Adrenal gland (tissue), 12 donors: ENCODE results near the gene RNF31. TPM values are rescaled to one million over a fixed set of nuclear protein-coding genes. Genes with fewer than 3 reads are reported as not detected.
"Not testable (repeated sequence)": the region's sequence is repeated elsewhere in the genome, so short reads cannot be mapped to it uniquely, and the experiment has no call there.

Experiments
- DNase-seq, 7 donors: peaks; one replicate each; pipeline ENCODE4 v3.0.0-alpha.2; 2019 to 2020
- H3K27ac ChIP-seq, 5 donors: fragments of 200-600 bp; sonication (generic) in 4 of 5; 1 replicate in 3 of 5; 2 replicates in 2 of 5; pipeline versions ENCODE4 v1.5.1 to v1.8.0; 2016 to 2020; ENCODE audit warnings: mild to moderate bottlenecking in 1 of 5
- H3K27me3 ChIP-seq: fragments of 200-600 bp; 2 replicates; pipeline ENCODE4 v1.8.0; 2021
- H3K36me3 ChIP-seq, 2 donors: fragments of 200-600 bp; replicated peaks in 1 of 2; 1 replicate in 1 of 2; 2 replicates in 1 of 2; pipeline versions ENCODE4 v1.5.1 to v1.8.0; 2018 to 2022
- H3K4me1 ChIP-seq, 2 donors: fragments of 200-600 bp; replicated peaks in 1 of 2; 1 replicate in 1 of 2; 2 replicates in 1 of 2; pipeline versions ENCODE4 v1.5.1 to v1.8.0; 2018 to 2021
- H3K4me3 ChIP-seq, 4 donors: fragments of 200-600 bp; sonication (generic) in 3 of 4; one replicate each; pipeline ENCODE4 v1.5.1; 2016 to 2018
- H3K9me3 ChIP-seq, 3 donors: fragments of 200-600 bp; sonication (generic) in 1 of 3; replicated peaks in 1 of 3; 1 replicate in 2 of 3; 2 replicates in 1 of 3; pipeline versions ENCODE4 v1.5.1 to v1.8.0; 2016 to 2021
- POLR2A ChIP-seq, 2 donors: fragments of 450-650 bp; IDR thresholded peaks; one replicate each; pipeline ENCODE4 v1.6.1; 2017; ENCODE audit warnings: antibody characterized with exemption in 2 of 2, mild to moderate bottlenecking in 2 of 2, moderate library complexity in 1 of 2
- WGBS, 4 donors: extraction: QIAGEN DNeasy Blood & Tissue Kit in 2 of 4; methylation state at CpG; one replicate each; pipeline versions ENCODE4 v1.1.5 to v1.1.7; 2013 to 2017; 5-methylcytosine and 5-hydroxymethylcytosine counted together
- intact Hi-C, 2 donors: fragments of 100-400 bp; cut with DNase I; formaldehyde crosslinking; loops; one replicate each; pipeline versions ENCODE4 v1.14.1 to v1.15.0; 2022 to 2023
- polyA plus RNA-seq, 3 donors: library from polyadenylated mRNA; stranded (reverse); fragments of 200-250 nt in 2 of 3; fragments of 350-450 nt in 1 of 3; fragmentation: Illumina TruSeq in 1 of 3; extraction: RNeasy Lipid Tissue Mini Kit (QIAGEN cat#74804) in 1 of 3; gene quantifications; one replicate each; pipeline ENCODE4 v1.2.3, GENCODE V29; 2013 to 2014
- total RNA-seq, 9 donors: library from RNA; depleted of rRNA in 4 of 9; stranded (reverse); fragments of >200 nt in 4 of 9; fragments of 120-200 nt in 1 of 9; fragmentation: NEBNext Ultra II Directional in 1 of 9; extraction: Animal tissue kit (Norgen Biotek cat#: 25700) in 1 of 9; gene quantifications; one replicate each; pipeline versions ENCODE4 v1.1.0 to v1.2.4, GENCODE V29; 2013 to 2023
- TF ChIP-seq, protein P1 (sequence below), 6 experiments: fragments of 450-650 bp in 4 of 6; fragments of 200-600 bp in 2 of 6; sonication (generic) in 1 of 6; IDR thresholded peaks; 1 replicate in 5 of 6; 2 replicates in 1 of 6; pipeline versions ENCODE4 v1.5.1 to v1.8.0; 2016 to 2021; ENCODE audit warnings: antibody characterized with exemption in 6 of 6, mild to moderate bottlenecking in 2 of 6, moderate library complexity in 1 of 6
- donor health status: healthy with polysubstance abuse.
- donor health status: Bipolar disorder and iron deficiency.
- donor health status: DM: yes; HTN: yes; CAD: no.
- donor health status: DM: no; HTN: no; CAD: no.
- donor health status: DM: no; HTN: no; CAD: no.
- donor health status: DM: yes; HTN: yes; CAD: no.

Gene RNF31
- total and polyA plus RNA-seq, 12 donors: 32.8 to 351 (median 65.7) TPM

DNA sequence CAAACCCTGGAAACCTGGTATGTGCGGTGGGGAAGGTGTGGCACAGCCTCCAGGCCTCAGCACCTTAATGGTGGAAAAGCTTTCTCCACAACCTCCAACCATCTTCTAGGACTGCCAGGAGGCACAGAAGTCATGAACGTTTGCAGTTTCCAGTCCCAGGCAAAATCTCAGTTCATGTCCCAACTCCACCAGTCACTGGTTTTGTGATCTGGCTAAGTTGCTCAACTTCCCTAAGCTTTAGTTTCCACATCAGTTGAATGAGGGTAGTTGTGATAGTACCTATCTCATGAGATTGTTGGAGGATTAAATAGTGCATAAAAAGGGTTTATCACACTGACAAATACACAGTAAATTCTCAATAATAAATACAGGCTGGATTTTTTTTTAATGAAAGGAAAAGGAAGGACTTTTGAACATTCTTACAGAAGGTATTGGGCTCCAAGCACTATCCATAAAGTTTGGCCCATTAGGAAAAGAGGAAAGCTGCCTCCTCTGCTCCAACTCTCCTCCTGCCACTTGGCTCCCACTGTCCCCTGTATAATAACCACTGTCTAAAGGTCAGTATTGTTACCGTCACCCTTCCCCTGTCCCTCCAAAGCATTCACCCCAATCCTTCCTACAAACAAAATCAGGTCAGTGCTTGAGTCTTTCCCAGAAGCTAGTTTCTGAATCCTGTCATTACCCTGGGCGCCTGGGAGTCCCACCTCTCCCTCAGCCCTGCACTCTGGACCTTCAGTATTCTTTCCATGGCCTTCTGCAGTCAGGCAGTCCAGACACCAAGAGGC is 46.9 kb upstream of the RNF31 start:
- intact Hi-C loops: no loop called here
- 80 to 90% (median 84%) methylated on average over 4 of the region's 4 CpGs for WGBS, 4 donors
- no peaks in the 10 kb centered on the region for H3K9me3 ChIP-seq
- DNase-seq: no peak
- TF ChIP-seq, protein P1, sequence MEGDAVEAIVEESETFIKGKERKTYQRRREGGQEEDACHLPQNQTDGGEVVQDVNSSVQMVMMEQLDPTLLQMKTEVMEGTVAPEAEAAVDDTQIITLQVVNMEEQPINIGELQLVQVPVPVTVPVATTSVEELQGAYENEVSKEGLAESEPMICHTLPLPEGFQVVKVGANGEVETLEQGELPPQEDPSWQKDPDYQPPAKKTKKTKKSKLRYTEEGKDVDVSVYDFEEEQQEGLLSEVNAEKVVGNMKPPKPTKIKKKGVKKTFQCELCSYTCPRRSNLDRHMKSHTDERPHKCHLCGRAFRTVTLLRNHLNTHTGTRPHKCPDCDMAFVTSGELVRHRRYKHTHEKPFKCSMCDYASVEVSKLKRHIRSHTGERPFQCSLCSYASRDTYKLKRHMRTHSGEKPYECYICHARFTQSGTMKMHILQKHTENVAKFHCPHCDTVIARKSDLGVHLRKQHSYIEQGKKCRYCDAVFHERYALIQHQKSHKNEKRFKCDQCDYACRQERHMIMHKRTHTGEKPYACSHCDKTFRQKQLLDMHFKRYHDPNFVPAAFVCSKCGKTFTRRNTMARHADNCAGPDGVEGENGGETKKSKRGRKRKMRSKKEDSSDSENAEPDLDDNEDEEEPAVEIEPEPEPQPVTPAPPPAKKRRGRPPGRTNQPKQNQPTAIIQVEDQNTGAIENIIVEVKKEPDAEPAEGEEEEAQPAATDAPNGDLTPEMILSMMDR (IDR thresholded peaks at IDR 0.05): no peak
- TF ChIP-seq POLR2A (IDR thresholded peaks at IDR 0.05): no peak
- H3K27ac ChIP-seq: no peak overlapping the region
- peaks cover 0 to 5% of the 10 kb centered on the region in 2 donors for H3K4me1 ChIP-seq
- peaks cover 0 to 11% of the 10 kb centered on the region in 2 donors for H3K36me3 ChIP-seq
- no peak overlapping the region for H3K4me3 ChIP-seq
- no peaks in the 10 kb centered on the region for H3K27me3 ChIP-seq

DNA sequence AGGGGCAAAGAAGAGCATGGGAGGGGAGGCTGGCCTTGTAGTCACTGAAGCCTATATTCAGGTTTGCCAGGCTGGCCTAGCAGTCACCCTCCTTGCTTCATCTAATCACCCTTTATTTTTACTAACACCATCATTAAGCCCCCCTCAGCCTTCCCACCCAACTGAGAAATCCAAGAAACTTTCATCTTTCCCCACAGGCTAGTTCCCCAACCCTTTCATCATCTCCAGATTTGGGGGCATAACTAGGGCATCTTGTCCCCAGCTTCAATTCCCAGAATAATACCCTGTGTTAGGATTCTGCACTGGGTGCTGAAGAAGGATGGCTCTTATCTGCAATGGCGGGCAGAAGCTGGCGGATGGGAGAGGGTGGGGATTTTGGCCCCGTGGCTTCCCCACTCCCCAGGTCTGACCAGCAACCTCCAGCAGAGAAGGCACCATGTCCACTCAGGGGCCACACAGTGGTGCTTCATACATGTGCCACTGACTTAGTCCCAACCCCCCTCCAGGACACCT is 46.3 kb upstream of the RNF31 start:
- Histone ChIP-seq H3K27me3 (no peaks in the 10 kb centered on the region), H3K4me1 (no peaks in the 10 kb centered on the region), H3K36me3 (peaks cover 0 to 11% of the 10 kb centered on the region in 2 donors), H3K27ac (no peak overlapping the region), H3K4me3 (no peak overlapping the region), H3K9me3 (no peaks in the 10 kb centered on the region)
- TF ChIP-seq, protein P1 (IDR thresholded peaks at IDR 0.05): no peak
- TF ChIP-seq POLR2A (IDR thresholded peaks at IDR 0.05): no peak
- WGBS, 4 donors: 89 to 100% (median 93%) methylated on average over 3 of the region's 3 CpGs
- intact Hi-C loops: no loop called here
- no peak for DNase-seq

DNA sequence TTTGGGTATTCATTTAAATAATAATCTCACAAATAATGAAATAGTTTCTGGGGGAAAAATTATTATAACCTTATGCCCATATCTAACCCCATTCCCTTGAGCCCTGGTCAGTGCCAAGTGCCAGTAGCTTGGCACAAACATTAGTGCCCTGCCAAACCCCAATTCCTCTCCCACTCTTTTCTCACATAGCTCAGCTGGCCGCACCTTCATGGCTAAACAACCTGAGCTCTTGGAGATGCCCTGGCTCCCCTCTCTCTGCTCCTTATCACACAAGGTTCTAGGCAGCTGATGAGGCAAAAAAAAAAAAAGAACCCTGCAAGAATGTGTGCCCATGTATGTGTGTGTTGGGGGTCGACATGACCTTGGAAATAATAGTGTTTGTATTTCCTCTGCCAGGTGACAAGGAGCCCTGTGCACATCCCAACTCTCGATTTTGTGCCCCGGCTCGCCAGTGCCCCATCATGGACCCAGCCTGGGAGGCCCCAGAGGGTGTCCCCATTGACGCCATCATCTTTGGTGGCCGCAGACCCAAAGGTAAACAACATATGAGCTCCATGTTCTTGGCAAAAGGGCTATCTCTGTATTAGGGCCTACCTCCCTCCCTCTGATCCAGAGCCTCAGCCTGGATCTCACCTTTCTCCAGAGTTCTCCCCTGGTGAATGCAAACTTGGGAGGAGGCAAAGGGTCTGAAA is 44.8 kb upstream of the RNF31 start:
- Histone ChIP-seq H3K4me1 (peaks cover 0 to 8% of the 10 kb centered on the region in 2 donors), H3K27ac (no peak overlapping the region), H3K27me3 (no peaks in the 10 kb centered on the region), H3K9me3 (no peaks in the 10 kb centered on the region), H3K36me3 (peaks cover 0 to 11% of the 10 kb centered on the region in 2 donors), H3K4me3 (no peak overlapping the region)
- DNase-seq: no peak
- intact Hi-C loops: no loop called here
- 85 to 92% (median 89%) methylated on average over 4 to 7 of the region's 7 CpGs for WGBS, 4 donors
- TF ChIP-seq, protein P1 (IDR thresholded peaks at IDR 0.05): no peak
- no peak for TF ChIP-seq POLR2A (IDR thresholded peaks at IDR 0.05)

DNA sequence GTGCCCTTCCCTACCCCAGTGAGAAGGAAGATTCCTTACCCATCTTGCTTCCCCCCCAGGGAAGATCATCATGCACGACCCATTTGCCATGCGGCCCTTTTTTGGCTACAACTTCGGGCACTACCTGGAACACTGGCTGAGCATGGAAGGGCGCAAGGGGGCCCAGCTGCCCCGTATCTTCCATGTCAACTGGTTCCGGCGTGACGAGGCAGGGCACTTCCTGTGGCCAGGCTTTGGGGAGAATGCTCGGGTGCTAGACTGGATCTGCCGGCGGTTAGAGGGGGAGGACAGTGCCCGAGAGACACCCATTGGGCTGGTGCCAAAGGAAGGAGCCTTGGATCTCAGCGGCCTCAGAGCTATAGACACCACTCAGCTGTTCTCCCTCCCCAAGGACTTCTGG is 43.8 kb upstream of the RNF31 start:
- H3K4me3 ChIP-seq: no peak overlapping the region
- WGBS, 4 donors: 84 to 92% (median 86%) methylated on average over 7 to 13 of the region's 13 CpGs
- no peak overlapping the region for H3K27ac ChIP-seq
- H3K4me1 ChIP-seq: peaks cover 0 to 12% of the 10 kb centered on the region in 2 donors
- intact Hi-C loops: no loop called here
- H3K9me3 ChIP-seq: no peaks in the 10 kb centered on the region
- no peak for TF ChIP-seq POLR2A (IDR thresholded peaks at IDR 0.05)
- TF ChIP-seq, protein P1 (IDR thresholded peaks at IDR 0.05): no peak
- peaks cover 0 to 4% of the 10 kb centered on the region in 2 donors for H3K36me3 ChIP-seq
- DNase-seq: no peak
- H3K27me3 ChIP-seq: no peaks in the 10 kb centered on the region

DNA sequence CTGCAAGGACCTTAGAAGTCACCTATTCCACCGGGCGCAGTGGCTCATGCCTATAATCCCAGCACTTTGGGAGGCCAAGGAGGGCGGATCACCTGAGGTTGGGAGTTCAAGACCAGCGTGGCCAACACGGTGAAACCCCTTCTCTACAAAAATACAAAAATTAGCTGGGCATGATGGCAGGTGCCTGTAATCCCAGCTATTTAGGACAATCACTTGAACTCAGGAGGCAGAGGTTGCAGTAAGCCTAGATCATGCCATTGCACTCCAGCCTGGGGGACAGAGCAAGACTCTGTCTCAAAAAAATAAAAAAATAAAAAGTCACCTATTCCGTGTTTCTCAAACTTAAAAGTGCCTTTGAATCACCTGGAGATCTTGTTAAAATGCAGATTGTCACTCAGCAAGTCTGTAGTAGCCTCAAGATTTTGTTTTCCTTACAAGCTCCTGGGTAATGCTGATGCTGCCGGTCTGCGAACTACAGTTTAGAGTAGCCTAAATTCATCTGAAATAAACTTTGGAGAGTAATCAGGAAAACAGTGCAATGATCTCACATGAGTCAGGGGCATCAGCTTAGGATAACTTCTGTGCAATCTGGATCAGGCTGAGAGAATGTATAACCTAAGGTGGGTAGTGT is 41.6 kb upstream of the RNF31 start:
- DNase-seq, H3K4me3 ChIP-seq, intact Hi-C loops, H3K36me3 ChIP-seq, H3K27me3 ChIP-seq, H3K9me3 ChIP-seq, H3K27ac ChIP-seq: not testable (repeated sequence)
- 93 to 96% (median 95%) methylated on average over 8 of the region's 8 CpGs for WGBS, 4 donors
- H3K4me1 ChIP-seq: peaks cover 0 to 20% of the 10 kb centered on the region in 2 donors
